GM23338 (cell line): ENCODE measurements around the gene MUC12.

ENCODE experiments used
- EZH2 ChIP-seq: fragments of 200-600 bp; sonication (generic); IDR thresholded peaks from one replicate; pipeline ENCODE4 v1.8.0; 2017; ENCODE audit warnings: antibody characterized with exemption, mild to moderate bottlenecking, low read depth; ENCODE audit not compliant: unreplicated experiment
- EZH2phosphoT487 ChIP-seq: fragments of 200-600 bp; sonication (generic); IDR thresholded peaks from one replicate; pipeline ENCODE4 v1.8.1; 2018; ENCODE audit warnings: antibody characterized with exemption; ENCODE audit not compliant: unreplicated experiment
- JUNB ChIP-seq: IDR thresholded peaks from one replicate; pipeline ENCODE4 v1.6.1; 2016; ENCODE audit warnings: antibody characterized with exemption; ENCODE audit not compliant: unreplicated experiment
- POLR2AphosphoS5 ChIP-seq: IDR thresholded peaks from 2 replicates; pipeline ENCODE4 v1.6.1; 2016; ENCODE audit warnings: antibody characterized with exemption, low read depth
- TF ChIP-seq, protein P1 (sequence below), 2 experiments: fragments of 200-600 bp in 1 of 2; sonication (generic) in 1 of 2; conservative IDR thresholded peaks; 2 replicates each; pipeline versions ENCODE4 v1.5.1 to v1.6.1; 2016 to 2017; ENCODE audit warnings: antibody characterized with exemption in 2 of 2, low read depth in 2 of 2, mild to moderate bottlenecking in 2 of 2, moderate library complexity in 1 of 2

DNA sequence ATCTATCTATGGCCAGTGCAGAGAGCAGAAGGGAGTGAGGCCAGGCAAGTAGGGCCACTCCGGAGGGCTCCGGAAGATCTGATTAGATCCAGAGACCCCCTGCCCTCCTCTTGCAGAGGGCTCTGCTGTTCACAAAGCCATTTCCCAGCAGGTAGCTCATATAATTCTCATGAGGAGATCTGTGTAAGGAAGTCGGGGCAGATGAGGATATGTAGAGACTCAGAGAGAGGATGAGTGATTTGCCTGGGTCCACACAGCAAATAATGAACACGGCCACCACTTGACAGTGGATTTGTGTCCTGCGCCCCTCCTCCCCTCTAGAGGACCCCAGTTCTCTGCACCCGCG lies 2.6 kb downstream of the MUC12 start:
- TF ChIP-seq EZH2: no peak
- TF ChIP-seq, protein P1, sequence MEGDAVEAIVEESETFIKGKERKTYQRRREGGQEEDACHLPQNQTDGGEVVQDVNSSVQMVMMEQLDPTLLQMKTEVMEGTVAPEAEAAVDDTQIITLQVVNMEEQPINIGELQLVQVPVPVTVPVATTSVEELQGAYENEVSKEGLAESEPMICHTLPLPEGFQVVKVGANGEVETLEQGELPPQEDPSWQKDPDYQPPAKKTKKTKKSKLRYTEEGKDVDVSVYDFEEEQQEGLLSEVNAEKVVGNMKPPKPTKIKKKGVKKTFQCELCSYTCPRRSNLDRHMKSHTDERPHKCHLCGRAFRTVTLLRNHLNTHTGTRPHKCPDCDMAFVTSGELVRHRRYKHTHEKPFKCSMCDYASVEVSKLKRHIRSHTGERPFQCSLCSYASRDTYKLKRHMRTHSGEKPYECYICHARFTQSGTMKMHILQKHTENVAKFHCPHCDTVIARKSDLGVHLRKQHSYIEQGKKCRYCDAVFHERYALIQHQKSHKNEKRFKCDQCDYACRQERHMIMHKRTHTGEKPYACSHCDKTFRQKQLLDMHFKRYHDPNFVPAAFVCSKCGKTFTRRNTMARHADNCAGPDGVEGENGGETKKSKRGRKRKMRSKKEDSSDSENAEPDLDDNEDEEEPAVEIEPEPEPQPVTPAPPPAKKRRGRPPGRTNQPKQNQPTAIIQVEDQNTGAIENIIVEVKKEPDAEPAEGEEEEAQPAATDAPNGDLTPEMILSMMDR (conservative IDR thresholded peaks at IDR 0.05; ENCODE audit: low read depth in 2 of 2): no peak
- no peak for TF ChIP-seq JUNB
- no peak for TF ChIP-seq POLR2AphosphoS5
- TF ChIP-seq EZH2phosphoT487: no peak
